ENCODE data around the gene ERC2.

DNA sequence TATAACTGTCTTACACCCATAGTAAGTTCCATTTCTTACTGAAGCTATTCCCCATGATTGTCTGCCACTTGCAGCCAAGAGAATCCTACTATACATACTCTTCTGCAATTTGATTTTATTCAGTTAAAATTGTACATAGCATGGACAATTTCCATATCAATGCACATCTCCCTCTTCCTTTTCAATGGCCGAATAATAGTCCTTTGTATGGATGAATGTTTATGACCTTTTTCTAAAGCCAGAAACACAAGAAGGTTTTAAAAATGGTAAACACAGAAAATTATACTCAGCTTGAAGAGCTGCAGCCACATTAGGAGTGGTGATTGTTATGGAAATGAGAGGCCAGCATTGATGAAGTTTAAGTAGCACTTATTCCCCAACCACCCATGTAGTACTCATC is 8.5 kb upstream of the ERC2 start:
- TF ChIP-seq, protein P1, sequence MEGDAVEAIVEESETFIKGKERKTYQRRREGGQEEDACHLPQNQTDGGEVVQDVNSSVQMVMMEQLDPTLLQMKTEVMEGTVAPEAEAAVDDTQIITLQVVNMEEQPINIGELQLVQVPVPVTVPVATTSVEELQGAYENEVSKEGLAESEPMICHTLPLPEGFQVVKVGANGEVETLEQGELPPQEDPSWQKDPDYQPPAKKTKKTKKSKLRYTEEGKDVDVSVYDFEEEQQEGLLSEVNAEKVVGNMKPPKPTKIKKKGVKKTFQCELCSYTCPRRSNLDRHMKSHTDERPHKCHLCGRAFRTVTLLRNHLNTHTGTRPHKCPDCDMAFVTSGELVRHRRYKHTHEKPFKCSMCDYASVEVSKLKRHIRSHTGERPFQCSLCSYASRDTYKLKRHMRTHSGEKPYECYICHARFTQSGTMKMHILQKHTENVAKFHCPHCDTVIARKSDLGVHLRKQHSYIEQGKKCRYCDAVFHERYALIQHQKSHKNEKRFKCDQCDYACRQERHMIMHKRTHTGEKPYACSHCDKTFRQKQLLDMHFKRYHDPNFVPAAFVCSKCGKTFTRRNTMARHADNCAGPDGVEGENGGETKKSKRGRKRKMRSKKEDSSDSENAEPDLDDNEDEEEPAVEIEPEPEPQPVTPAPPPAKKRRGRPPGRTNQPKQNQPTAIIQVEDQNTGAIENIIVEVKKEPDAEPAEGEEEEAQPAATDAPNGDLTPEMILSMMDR (IDR thresholded peaks at IDR 0.05; ENCODE audit: extremely low read depth in 1 of 2, insufficient read depth in 1 of 2, low read depth in 1 of 2, low read length in 2 of 2), result no peak
- TF ChIP-seq POLR2AphosphoS5 (IDR thresholded peaks at IDR 0.05; ENCODE audit: insufficient read depth, low read depth, low read length), result no peak
